Suprapubic skin (tissue), 4 donors: Measurements from ENCODE around the gene ERC2. TPM values are rescaled to one million over a fixed set of nuclear protein-coding genes. Genes with fewer than 3 reads are reported as not detected.
"Not testable (repeated sequence)": the region's sequence is repeated elsewhere in the genome, so short reads cannot be mapped to it uniquely, and the experiment has no call there.

Experiments
- DNase-seq, 2 donors: peaks; one replicate each; pipeline ENCODE4 v3.0.0-alpha.2; 2019; ENCODE audit warnings: low spot score in 2 of 2
- H3K27ac ChIP-seq: fragments of 200-600 bp; sonication (generic); one replicate; pipeline ENCODE4 v1.5.1; 2019
- H3K27me3 ChIP-seq: fragments of 200-600 bp; sonication (generic); one replicate; pipeline ENCODE4 v1.5.1; 2019
- H3K36me3 ChIP-seq: fragments of 200-600 bp; sonication (generic); one replicate; pipeline ENCODE4 v1.5.1; 2019
- H3K4me1 ChIP-seq: fragments of 200-600 bp; sonication (generic); one replicate; pipeline ENCODE4 v1.5.1; 2019
- H3K4me3 ChIP-seq: fragments of 200-600 bp; sonication (generic); one replicate; pipeline ENCODE4 v1.5.1; 2019; ENCODE audit warnings: mild to moderate bottlenecking
- H3K9me3 ChIP-seq: fragments of 200-600 bp; sonication (generic); one replicate; pipeline ENCODE4 v1.5.1; 2019
- EP300 ChIP-seq: sonication (generic); formaldehyde crosslinking; IDR thresholded peaks from one replicate; pipeline ENCODE4 v1.6.1; 2017; ENCODE audit warnings: antibody characterized with exemption
- POLR2A ChIP-seq, 2 donors: fragments of 450-650 bp; IDR thresholded peaks; one replicate each; pipeline ENCODE4 v1.6.1; 2017; ENCODE audit warnings: antibody characterized with exemption in 2 of 2, mild to moderate bottlenecking in 2 of 2, moderate library complexity in 2 of 2
- POLR2AphosphoS5 ChIP-seq, 3 donors: sonication (generic); formaldehyde crosslinking; IDR thresholded peaks; one replicate each; pipeline ENCODE4 v1.6.1; 2017; ENCODE audit warnings: antibody characterized with exemption in 3 of 3
- WGBS: methylation state at CpG from one replicate; pipeline ENCODE4 v1.1.5; 2018; 5-methylcytosine and 5-hydroxymethylcytosine counted together
- total RNA-seq, 4 donors: library from RNA; depleted of rRNA; stranded (reverse); fragments of >200 nt; gene quantifications; one replicate each; pipeline ENCODE4 v1.1.0, GENCODE V29; 2016
- TF ChIP-seq, protein P1 (sequence below), 2 donors: fragments of 200-600 bp in 1 of 2; fragments of 450-650 bp in 1 of 2; sonication (generic) in 1 of 2; IDR thresholded peaks; one replicate each; pipeline ENCODE4 v1.5.1; 2016 to 2019; ENCODE audit warnings: antibody characterized with exemption in 2 of 2, mild to moderate bottlenecking in 1 of 2, moderate library complexity in 1 of 2

ERC2 gene
- total RNA-seq, 4 donors from 2014 or later = 0.21 TPM; not detected in 3

- DNase-seq = no peak
- 94% methylated on average over 1 of the region's 1 CpG for WGBS
Observed at GRCh38 chr3:56025326-56025725, 442.9 kb downstream of the ERC2 start.

GRCh38 chr3:56023546-56023945 lies 444.7 kb downstream of the ERC2 start:
- no peaks in the 10 kb centered on the region for H3K27me3 ChIP-seq
- DNase-seq = no peak
- no peaks in the 10 kb centered on the region for H3K9me3 ChIP-seq
- 84% methylated on average over 2 of the region's 2 CpGs for WGBS
- no peak for TF ChIP-seq POLR2A (IDR thresholded peaks at IDR 0.05)
- TF ChIP-seq, protein P1, sequence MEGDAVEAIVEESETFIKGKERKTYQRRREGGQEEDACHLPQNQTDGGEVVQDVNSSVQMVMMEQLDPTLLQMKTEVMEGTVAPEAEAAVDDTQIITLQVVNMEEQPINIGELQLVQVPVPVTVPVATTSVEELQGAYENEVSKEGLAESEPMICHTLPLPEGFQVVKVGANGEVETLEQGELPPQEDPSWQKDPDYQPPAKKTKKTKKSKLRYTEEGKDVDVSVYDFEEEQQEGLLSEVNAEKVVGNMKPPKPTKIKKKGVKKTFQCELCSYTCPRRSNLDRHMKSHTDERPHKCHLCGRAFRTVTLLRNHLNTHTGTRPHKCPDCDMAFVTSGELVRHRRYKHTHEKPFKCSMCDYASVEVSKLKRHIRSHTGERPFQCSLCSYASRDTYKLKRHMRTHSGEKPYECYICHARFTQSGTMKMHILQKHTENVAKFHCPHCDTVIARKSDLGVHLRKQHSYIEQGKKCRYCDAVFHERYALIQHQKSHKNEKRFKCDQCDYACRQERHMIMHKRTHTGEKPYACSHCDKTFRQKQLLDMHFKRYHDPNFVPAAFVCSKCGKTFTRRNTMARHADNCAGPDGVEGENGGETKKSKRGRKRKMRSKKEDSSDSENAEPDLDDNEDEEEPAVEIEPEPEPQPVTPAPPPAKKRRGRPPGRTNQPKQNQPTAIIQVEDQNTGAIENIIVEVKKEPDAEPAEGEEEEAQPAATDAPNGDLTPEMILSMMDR (IDR thresholded peaks at IDR 0.05) = no peak
- no peak for TF ChIP-seq POLR2AphosphoS5 (IDR thresholded peaks at IDR 0.05)
- no peak for TF ChIP-seq EP300
- no peak overlapping the region for H3K4me3 ChIP-seq
- no peaks in the 10 kb centered on the region for H3K4me1 ChIP-seq
- H3K27ac ChIP-seq = no peak overlapping the region
- no peaks in the 10 kb centered on the region for H3K36me3 ChIP-seq

More at GRCh38 chr3:56025326-56025725, 442.9 kb downstream of the ERC2 start:
- Histone ChIP-seq H3K9me3 (no peaks in the 10 kb centered on the region), H3K27ac (no peak overlapping the region), H3K4me1 (no peaks in the 10 kb centered on the region), H3K4me3 (no peak overlapping the region), H3K36me3 (no peaks in the 10 kb centered on the region), H3K27me3 (no peaks in the 10 kb centered on the region)
- TF ChIP-seq EP300 = no peak
- TF ChIP-seq POLR2AphosphoS5 (IDR thresholded peaks at IDR 0.05) = no peak

DNA sequence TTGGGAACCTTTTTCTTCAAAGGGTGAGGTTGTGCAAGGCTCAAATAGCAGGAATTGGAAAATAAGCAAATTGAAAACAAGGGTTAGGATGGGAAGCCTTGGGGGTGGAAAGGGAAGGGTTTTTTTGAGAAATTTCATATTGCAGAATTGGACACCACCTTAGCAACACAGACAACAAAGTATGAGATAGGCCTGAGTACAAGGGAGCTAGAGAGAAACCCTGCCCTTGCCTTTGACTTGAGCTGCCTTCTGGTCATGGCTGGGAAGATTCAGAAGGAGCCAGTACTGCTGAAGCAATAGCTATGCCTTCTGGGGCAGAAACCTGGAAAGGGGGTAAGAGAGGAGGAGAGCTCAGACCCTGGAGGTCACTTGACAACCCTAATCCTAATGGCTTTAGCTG lies 445.6 kb downstream of the ERC2 start:
- Histone ChIP-seq H3K27me3 (no peaks in the 10 kb centered on the region), H3K4me1 (no peaks in the 10 kb centered on the region), H3K9me3 (no peaks in the 10 kb centered on the region), H3K36me3 (no peaks in the 10 kb centered on the region), H3K4me3 (no peak overlapping the region), H3K27ac (no peak overlapping the region)
- TF ChIP-seq POLR2AphosphoS5 (IDR thresholded peaks at IDR 0.05) = no peak
- TF ChIP-seq, protein P1 (IDR thresholded peaks at IDR 0.05) = no peak
- TF ChIP-seq POLR2A (IDR thresholded peaks at IDR 0.05) = no peak
- no peak for TF ChIP-seq EP300
- DNase-seq = no peak

DNA sequence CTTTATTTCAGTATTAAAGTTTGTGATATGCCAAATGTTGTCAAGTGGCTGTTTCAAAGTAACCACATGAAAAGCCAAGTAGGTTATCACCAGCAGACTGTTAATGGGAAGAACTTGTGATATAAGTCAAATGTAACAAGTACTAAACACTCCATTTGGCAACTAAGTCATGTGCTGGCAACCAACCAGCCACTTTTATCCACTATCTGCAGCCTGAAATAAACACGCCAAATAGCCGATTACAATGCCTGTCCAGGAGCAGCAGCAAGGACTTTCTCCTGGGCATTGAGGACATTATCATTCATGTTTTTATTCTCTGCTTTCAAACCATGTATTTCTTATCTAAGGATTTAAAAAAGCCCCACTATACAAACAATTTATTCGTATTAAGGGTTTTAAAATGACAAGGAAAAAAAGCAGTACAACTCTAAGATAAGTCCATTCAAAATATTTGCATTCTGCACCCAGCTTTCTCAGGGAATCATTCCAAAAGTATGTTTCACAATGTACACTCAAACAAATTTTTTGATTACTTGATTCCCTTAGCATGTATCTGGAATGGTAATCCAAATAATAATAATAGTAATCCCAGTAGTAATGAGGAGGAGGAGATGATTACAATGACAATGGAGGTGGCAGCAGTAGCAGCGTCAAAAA lies 448.6 kb downstream of the ERC2 start:
- 74% methylated on average over 4 of the region's 4 CpGs for WGBS
- Histone ChIP-seq H3K4me1 (no peaks in the 10 kb centered on the region), H3K9me3 (no peaks in the 10 kb centered on the region), H3K4me3 (no peak overlapping the region), H3K36me3 (no peaks in the 10 kb centered on the region), H3K27me3 (no peaks in the 10 kb centered on the region), H3K27ac (no peak overlapping the region)
- no peak for TF ChIP-seq EP300
- TF ChIP-seq, protein P1 (IDR thresholded peaks at IDR 0.05) = no peak
- TF ChIP-seq POLR2A (IDR thresholded peaks at IDR 0.05) = no peak
- TF ChIP-seq POLR2AphosphoS5 (IDR thresholded peaks at IDR 0.05) = no peak
- DNase-seq = no peak

DNA sequence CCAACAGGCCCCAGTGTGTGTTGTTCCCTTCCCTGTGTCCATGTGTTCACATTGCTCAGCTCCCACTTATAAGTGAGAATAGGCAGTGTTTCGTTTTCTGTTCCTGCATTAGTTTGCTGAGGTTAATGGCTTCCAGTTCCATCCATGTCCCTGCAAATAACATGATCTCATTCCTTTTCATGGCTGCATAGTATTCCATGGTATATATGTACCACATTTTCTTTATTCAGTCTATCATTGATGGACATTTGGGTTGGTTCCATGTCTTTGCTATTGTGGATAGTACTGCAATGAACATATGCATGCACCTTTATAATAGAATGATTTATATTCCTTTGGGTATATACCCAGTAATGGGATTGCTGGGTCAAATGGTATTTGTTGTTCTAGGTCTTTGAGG lies 452.9 kb downstream of the ERC2 start:
- not testable (repeated sequence) for H3K4me3 ChIP-seq, H3K27ac ChIP-seq, H3K4me1 ChIP-seq, H3K27me3 ChIP-seq, H3K36me3 ChIP-seq, H3K9me3 ChIP-seq, DNase-seq
- WGBS = 82% methylated on average over 1 of the region's 1 CpG

GRCh38 chr3:56012721-56013120 lies 455.5 kb downstream of the ERC2 start:
- TF ChIP-seq POLR2AphosphoS5 (IDR thresholded peaks at IDR 0.05) (no peak), EP300 (no peak), POLR2A (IDR thresholded peaks at IDR 0.05) (no peak)
- TF ChIP-seq, protein P1 (IDR thresholded peaks at IDR 0.05) = no peak
- peaks cover 3% of the 10 kb centered on the region for H3K27me3 ChIP-seq
- H3K27ac ChIP-seq = no peak overlapping the region
- no peaks in the 10 kb centered on the region for H3K9me3 ChIP-seq
- 62% methylated on average over 4 of the region's 4 CpGs for WGBS
- peaks cover 4% of the 10 kb centered on the region for H3K4me1 ChIP-seq
- H3K36me3 ChIP-seq = no peaks in the 10 kb centered on the region
- no peak for DNase-seq
- H3K4me3 ChIP-seq = no peak overlapping the region
